ENCODE data around the gene PHKB. TPM values are rescaled to one million over a fixed set of nuclear protein-coding genes. Genes with fewer than 3 reads are reported as not detected.
A peak's percentile ranks its signal among the peaks of the same experiment; 100 is the strongest.

The PHKB gene
- total and polyA plus RNA-seq, 2 donors (not counting 1 experiment from before 2014, with no cell fraction given): 50.4 to 223 TPM

GRCh38 chr16:47492036-47492427 lies 30.9 kb downstream of the PHKB start:
- H3K36me3 ChIP-seq (replicated peaks in 1 of 2; ENCODE audit: control extremely low read depth in 1 of 2, control insufficient read depth in 1 of 2, extremely low read depth in 1 of 2, insufficient read depth in 2 of 2, low read length in 1 of 2): peaks cover 7 to 8% of the 10 kb centered on the region in 2 experiments
- H3K9me3 ChIP-seq (ENCODE audit: control extremely low read depth in 1 of 3, control insufficient read depth in 2 of 3, insufficient read depth in 1 of 3, low read length in 2 of 3): peaks cover 8 to 24% (median 17%) of the 10 kb centered on the region in 3 donors
- peaks cover 55% of the 10 kb centered on the region for H3K4me1 Mint-ChIP-seq
- H3K9ac ChIP-seq (ENCODE audit: low read length): peak overlapping the region; percentile 61
- no peaks in the 10 kb centered on the region for H4K20me1 ChIP-seq (ENCODE audit: control insufficient read depth, insufficient read depth, low read length, poor library complexity, severe bottlenecking)
- no peak for TF ChIP-seq CTCF (IDR thresholded peaks at IDR 0.05)
- TF ChIP-seq EZH2 (IDR thresholded peaks at IDR 0.05; ENCODE audit: borderline replicate concordance, insufficient read depth, low read depth, low read length, poor library complexity, severe bottlenecking): no peak
- peak overlapping the region; percentile 86 for H3K4me2 ChIP-seq (replicated peaks; ENCODE audit: low read depth, low read length, poor library complexity, severe bottlenecking)
- DNase-seq: no peak
- intact Hi-C loops (cut with micrococcal nuclease): loop anchor here (2.0 to 10.0 kb wide), 5 partner anchors 15 to 1120 kb away; partner anchors contain the start of genes DNAJA2, N4BP1 and NETO2
- no peak for ATAC-seq (ENCODE audit: low read depth)
- H3K4me1 ChIP-seq (ENCODE audit: control insufficient read depth in 2 of 2, insufficient read depth in 2 of 2, low read length in 2 of 2): peaks cover 37 to 40% of the 10 kb centered on the region in 2 donors
- H3K79me2 ChIP-seq (ENCODE audit: control insufficient read depth, insufficient read depth, low read length): peaks cover 59% of the 10 kb centered on the region
- CTCF ChIA-PET: interaction anchor here (1.6 to 4.6 kb wide), 3 partner anchors 11 to 30 kb away, joined by 3 to 50 read pairs (median 29); partner anchors contain the start of genes ITFG1 and PHKB
- H3K27me3 Mint-ChIP-seq: no peaks in the 10 kb centered on the region
- peak overlapping the region; percentile 96 for H3K4me3 Mint-ChIP-seq
- H3K27me3 ChIP-seq (replicated peaks in 1 of 4; ENCODE audit: control extremely low read depth in 1 of 4, control insufficient read depth in 3 of 4, insufficient read depth in 4 of 4, low read length in 3 of 4): no peaks in the 10 kb centered on the region
- peaks cover 2% of the 10 kb centered on the region for H3K9me3 Mint-ChIP-seq (ENCODE audit: insufficient read depth)
- H3K27ac Mint-ChIP-seq: peak overlapping the region; percentile 98
- peak overlapping the region in 4 of 5 experiments; percentile 19 to 71 (median 42) for H3K4me3 ChIP-seq (ENCODE audit: control extremely low read depth in 1 of 5, extremely low read depth in 1 of 5, insufficient read depth in 1 of 5, low read depth in 2 of 5, low read length in 4 of 5)
- 83% methylated on average over 1 of the region's 1 CpG for WGBS (ENCODE audit: insufficient coverage)
- H2AFZ ChIP-seq (ENCODE audit: insufficient read depth, low read depth, low read length, poor library complexity, severe bottlenecking): peak overlapping the region; percentile 66
- POLR2A ChIA-PET: interaction anchor here (2.7 to 3.6 kb wide), 2 partner anchors 10 to 31 kb away, joined by 22 to 41 read pairs; partner anchors contain the start of genes ITFG1 and PHKB
- H3K27ac ChIP-seq (ENCODE audit: low read length in 2 of 2): peak overlapping the region; percentile 81 to 85

Measured in B cell (primary cell).